Measurements from ENCODE around the gene GRIK4.
A peak's percentile ranks its signal among the peaks of the same experiment; 100 is the strongest.
"Not testable (repeated sequence)": the region's sequence is repeated elsewhere in the genome, so short reads cannot be mapped to it uniquely, and the experiment has no call there.

GRIK4 gene

DNA sequence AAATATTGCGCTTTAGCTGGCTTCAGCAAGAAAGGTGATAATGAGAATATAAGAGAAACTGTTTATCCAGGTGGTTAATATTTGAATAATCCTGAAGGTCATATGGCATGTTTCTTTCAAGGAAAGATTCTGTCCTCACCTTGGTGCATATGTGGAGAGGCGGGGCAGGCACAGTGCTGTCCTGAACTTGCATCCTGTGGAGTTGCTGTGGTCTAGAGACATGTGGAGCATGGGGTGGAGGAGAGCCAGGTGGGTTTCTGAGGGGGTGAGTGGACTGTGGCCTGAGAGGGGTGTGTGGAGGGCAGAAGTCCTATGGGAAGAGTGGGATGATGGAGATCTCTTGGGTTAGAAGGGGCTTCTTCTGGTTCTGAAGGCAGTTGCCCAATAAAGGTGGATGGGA, 65.5 kb downstream of the GRIK4 start:
- no peak for DNase-seq

DNA sequence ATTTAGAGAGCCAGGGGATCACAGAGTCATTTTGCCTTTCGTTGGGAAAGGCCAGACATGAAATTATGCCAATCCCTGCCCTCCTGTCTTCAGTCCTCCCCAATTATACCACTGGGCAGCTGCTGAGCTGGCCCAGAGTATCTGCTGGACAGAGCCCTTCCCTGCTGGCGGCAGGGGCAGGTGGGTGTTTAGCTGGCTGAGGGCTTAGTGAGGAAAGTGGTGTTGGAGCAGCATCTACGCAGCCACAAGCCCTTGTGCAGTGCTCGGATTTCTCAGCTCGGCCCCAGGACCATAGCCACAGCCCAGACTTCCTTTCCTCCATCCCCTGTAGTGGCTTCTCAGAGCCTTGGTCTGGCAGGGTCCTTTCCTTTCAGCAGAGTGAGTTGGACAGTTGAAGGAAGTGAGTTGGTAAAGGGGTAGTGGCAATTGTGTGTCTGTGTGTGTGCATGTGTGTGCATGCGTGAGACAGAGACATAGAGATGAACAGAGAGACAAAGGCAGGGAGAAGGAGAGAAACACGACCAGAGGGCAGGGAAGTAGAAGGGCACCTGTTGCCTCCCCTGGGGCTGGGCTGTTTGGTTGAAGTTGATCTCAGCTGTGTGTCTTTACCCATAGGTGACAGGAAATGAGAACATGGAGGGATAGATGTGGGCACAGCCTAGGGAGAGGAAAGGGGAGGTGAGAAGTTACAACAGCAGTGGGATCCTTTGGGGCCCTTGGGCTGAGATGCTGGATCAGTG, 66.2 kb downstream of the GRIK4 start:
- DNase-seq = no peak

DNA sequence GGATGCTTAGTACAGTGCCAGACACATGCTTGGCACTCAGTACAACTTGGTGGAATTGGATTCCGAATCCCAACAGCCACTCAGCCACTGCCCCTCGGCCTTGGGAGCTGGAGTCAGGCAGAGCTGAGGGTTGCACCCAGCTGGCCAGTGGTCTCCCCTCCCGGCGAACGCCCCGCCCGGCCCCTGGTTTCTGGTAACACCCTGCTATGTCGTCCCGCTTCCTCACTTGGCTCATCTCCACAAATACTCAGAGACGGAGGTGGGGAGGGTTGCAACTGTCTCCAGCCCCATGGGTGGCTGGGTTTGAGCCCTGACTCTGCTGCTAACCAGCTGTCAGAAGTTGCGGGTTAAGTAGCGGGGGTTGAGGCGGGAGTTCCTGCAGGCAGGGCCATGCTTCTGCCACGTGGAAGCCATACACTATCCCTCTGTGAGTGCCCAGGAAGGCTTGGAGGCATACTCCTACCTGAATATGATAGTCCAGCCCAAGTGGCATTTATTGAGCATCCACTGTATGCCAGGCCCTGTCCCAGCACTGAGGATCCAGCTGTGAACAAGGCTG, 67.1 kb downstream of the GRIK4 start:
- DNase-seq = no peak

DNA sequence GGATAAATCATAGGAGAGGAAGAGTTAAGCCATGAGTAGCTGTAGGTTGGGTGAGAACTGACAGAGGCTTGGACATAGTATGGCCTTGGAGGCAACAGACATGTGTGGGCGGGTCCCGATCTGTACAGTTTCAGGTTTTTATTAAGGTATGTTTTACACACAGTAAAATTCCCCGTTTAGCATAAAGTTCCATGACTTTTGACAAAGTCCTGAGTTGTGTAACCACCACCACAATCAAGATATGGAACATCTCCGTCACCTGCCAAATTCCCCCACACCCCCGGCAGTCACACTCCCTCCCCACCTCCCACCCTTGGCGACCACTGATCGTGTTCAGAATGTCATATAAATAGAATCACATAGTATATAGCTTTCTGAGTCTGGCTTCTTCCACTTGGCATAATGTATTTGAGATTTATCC, 68.1 kb downstream of the GRIK4 start:
- DNase-seq = no peak

DNA sequence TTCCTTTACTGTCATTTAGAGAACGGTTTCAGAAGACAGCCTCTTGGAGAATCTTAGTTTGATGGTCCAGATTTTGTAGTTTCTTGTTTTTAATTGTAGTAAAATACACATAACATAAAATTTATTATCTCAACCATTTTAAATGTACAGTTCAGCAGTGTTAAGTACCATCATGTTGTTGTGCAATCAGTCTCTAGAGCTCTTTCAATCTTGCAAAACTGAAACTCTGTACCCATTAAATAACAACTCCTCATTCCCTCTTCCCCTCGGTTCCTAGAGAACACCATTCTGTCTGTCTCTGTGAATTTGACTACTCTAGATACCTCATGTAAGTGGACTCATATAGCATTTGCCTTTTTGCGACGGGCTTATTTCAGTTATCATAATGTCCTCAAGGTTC, 69.8 kb downstream of the GRIK4 start:
- no peak for DNase-seq

DNA sequence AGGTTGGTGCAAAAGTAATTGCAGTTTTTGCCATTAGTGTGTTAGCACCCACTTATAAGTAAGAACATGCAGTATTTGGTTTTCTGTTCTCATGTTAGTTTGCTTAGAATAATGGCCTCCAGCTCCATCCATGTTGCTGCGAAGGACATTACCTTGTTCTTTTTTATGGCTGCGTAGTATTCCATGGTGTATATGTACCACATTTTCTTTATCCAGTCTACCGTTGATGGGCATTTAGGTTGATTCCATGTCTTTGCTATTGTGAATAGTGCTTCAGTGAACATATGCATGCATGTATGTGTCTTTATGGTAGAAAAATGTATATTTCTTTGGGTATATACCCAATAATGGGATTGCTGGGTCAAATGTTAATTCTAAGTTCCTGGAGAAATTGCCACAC, 71.0 kb downstream of the GRIK4 start:
- not testable (repeated sequence) for DNase-seq

DNA sequence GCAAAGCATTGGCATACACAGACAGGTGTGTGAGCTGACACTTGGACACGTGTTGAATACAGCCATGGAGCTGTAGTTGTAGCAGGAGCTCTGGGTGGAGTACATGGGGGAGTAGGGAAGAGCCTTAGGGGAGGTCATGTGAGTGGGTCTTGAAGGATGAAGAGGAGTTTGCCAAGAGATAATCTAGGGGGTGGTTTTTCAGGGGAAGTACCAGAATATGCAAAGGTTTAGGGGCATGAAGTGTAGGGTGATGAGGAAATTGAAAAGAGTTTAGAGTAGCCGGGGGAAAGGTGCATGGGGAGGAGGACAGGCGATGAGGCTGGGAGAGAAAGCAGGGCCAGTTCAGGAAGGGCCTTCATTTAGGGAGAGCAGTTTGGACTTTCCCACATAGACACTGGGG, 74.5 kb downstream of the GRIK4 start:
- DNase-seq = no peak

DNA sequence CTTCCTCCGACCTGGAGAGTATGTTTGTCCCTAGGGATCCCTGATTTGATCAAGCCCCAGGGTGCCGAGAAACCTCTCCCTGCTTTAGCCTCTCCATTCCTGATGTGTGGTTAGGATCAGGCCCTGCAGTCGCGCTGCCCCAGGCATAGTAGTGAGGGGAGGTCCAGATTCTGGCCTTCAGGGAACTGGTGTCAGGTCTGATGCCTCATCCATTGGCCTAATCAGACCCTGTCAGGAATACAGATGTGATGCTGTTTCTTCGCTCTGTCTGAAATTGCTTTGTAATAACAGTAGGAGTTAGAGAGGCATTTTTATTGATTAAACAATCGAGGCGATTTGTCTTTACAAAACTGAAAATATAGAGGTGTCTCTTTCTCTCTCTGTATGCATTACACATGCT, 75.2 kb downstream of the GRIK4 start:
- DNase-seq = no peak

DNA sequence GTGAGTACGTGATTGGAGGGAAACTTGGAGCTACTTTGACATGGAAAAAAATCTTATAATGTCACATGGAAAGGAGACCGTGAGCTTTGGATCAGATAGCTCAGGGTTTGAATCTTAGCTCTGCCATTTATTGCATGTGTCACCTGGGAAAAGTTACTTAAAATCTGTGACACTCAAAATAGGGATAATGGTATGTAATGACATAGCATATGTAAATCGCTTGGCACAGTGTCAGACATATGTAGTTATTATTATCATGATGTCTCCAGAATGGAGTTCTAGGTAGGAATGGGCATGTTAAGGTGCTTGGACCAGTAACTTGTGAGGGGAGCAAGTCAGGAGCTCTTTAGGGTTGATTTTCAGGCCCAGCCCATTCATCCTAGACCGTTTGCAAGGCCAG, 75.8 kb downstream of the GRIK4 start:
- DNase-seq = no peak

DNA sequence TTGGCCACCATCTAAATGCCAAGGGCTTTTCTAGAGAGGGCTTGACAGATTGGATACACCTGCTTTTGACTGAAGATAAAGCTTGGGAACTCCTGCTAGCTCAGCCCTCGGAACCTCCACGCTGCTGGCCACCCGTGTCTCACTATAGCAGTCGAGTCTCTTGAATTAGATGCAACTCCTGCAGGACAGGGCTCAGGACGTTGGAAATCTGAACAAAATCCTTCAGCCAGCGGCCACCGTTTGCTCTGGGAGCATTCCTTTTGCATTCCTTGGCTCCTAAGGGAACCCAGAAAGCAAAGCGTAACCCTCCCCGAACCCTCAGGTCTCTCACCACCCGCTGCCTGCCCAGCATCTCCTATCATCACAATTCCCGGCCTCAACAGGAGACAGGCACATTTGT, 77.8 kb downstream of the GRIK4 start:
- no peak for DNase-seq

DNA sequence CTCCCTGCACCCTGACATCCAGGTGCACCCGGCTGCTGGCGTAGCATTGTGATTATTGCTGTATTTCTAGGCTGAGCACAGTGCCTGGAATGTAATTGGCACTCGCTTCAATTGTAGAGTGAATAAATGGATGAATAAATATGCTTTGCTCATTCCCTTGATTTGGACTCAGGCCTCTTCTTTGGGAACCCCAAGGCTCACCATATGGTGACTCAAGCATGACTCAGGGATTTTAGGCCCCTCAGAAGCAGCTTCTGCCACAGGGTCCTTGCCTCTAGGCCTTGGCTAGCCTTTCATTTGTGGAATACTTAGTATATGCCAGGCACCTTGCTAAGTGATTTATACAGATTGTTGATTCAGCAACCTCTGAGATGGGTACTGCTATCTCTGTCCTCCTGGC, 78.9 kb downstream of the GRIK4 start:
- no peak for DNase-seq

DNA sequence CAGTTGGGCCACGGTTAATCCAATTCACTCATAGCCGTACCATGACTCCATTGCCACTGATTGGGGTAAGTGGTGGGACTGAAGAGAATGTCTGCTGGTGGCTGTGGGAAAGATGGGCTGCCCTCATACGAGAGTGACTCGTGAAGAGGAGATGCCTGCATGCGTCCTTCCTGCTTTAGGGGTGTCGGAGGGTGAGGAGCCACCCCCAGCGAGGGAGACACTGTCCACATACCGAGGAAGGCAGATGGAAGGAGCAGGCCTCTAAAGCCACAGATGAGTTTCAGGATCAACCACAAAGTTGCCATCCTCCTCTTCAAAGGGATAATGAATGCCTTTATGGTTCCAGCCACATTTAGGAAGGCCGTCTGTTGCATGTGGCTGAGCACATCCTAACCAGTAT, 83.2 kb downstream of the GRIK4 start:
- DNase-seq = no peak

DNA sequence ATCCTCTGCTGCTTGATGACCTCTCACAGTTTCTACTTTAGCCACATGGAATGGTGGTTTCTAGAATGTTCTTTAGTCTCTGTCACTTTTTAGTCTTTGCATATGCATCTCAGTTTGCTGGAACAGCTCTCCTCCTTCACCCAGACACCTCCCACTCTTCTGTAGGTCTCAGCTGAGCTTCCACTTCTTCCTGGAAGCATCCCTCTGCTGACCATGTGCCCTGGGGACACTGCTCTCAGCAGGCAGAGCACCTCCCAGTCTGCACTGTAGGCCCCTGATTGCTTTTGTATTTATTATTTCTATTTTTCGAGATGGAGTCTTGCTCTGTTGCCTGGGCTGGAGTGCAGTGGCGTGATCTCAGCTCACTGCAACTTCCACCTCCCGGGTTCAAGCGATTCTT, 84.0 kb downstream of the GRIK4 start:
- no peak for DNase-seq

DNA sequence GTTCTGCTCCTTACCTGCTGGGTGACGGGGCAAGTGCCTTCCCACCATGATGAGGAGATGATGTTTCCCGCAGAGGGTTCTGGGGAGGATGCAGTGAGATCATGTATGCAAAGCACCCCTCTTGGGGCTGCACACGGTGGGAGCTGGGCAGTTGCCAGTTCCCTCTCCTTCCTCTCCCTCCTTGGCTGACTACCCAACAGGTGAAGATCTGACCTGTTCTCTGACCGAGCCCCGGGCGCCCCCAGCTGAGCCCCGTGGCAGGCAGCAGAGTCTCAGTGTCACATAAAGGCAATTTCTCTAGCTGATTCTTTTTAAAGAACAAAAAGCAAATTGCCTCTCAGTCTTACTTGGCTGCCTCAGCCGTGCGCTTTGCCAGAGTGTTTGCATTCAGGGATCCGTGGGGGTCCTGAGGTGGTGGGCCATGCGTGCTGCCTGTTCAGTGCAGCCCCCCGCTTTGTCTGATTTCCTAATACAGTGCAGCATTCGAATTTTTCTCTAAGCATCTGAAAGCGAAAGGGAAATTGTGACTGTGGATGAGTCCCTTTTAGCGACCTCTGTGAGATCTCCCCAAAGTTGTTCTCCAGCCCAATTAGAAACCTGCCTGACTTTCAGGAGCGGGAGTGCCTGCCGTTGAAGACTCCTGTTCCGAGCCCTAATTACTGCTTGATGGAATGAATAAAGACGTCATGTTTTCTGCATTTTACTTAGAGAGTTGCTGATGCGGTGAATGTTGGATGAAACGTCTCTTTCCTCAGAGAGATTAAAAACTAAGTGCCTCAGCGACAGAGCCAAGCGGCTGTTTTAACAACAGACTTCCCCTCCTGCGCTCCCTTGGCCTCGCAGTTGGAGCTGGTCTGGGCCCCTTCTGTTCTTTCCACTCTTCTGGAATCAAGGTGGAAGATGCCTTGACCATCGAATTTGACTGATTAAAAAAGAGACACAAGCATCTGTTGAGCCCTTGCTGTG, 86.0 kb downstream of the GRIK4 start:
- no peak for DNase-seq

DNA sequence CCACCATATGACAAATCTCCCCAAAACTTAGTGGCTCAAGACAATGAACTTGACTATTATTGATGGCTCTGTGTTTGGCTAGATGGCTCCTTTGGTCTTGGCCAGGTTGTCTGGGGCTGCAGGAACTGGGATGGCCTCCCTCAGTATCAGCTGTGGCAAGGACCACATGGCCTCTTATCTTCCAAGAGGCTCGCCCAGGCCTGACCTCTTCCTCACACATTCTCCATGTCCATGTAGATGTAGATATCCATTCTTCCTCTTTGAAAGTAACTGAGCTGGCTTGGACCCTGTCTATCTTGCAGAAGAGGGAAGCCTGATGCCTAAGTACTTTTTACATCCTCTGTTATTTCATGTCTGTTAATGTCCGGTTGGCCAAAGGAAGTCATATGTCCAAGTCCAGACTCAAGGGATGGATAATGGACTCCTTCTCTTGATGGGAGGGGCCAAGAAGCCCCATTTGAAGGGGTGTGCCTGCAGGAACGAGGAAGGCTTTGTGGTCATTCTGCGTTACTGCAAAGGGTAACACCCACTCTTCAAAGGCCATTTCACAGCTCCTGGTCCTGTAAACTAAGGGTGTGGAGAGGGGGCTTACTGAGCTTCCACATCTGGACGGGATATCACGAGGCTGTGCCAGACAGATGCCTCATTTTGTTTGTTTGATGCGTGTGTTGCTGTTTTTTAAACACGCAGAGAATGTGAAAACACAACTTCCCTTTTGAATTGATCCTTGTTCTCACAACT, 87.1 kb downstream of the GRIK4 start:
- no peak for DNase-seq

DNA sequence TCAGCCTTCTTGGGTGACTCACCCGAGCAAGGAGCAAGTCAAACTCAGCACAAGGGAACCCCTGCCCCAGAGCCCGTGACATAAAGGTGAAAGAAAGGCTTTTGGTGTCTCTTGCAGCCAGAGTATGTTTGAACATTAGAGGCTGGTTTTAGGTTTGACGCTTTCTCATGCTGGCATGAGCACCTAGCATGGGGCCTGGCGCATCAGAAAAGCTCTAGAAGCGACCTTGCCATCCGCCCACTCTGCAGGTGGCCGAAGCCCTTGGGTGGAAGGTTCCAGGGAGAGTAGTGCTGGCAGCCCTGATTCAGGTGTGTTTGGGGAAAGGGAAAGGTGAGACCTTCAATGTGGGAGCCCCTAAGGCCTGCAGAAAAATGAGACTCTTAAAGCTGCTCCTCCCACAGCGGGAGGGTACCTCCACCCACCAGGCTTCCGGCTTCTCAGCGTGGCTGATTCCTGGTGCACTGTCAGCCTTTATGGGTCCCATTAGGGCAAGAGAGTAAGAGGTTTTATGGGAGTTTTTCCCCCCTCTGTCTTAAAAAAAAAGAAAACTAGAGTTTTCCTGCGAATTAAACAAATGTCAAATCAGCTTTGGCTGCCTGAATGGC, 88.4 kb downstream of the GRIK4 start:
- no peak for DNase-seq

DNA sequence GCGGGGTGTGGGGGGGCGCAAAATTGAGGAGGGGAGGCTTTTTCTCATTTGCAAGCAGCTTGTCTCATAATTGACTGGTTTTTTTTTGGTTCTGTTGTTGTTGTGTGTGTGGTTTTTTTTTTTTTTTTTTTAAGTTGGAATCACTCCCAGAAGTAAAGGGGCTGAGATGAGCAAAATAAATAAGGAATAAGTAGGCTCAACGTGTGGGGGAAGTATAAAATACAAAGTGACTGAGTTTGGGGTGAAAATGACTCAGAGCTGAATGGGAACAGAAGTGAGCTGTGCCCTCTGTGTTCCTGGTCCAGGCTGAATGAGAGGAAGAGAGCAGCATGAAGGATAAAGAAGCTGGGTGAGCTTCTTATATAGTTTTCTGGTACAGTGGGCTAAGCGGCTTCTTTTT, 90.0 kb downstream of the GRIK4 start:
- peak; percentile 39 for DNase-seq

DNA sequence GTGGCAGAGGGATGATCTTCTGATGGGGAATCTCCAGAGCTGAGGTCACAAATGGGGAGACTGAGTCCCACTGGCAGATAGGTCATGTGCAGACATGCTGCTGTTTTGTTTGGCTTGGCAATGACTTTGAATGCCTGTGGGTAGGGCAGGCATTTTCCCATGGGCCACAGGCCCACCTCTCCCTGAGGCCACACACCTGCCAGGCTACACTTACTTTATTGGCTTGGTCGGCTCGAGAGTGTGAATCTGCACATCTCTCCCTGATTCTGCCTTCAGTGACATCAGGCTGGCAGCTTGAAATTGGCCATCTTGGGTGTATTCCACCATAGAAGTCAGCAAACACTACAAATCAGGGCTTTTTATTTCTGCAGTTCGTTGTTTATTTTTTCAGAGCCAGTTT, 91.5 kb downstream of the GRIK4 start:
- no peak for DNase-seq

DNA sequence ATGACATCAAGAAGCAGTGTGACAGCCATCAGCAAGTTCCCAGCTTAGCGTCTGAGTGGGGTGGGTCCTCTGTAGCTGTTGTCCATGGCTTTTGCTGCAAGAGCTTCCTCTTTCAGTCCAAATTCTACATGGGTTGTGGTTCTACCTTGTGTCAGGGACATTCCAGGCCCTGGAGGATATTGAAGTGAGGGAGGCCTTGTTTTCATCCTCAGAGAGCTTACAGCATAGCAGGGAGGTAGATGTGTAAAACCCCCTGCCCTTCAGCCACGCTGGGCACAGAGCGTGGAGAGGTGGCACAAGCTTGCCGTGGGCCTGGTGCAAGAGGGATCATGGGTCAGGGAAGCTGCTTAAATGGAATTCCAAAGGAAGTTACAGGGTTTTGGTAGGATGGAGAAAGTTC, 93.9 kb downstream of the GRIK4 start:
- no peak for DNase-seq

DNA sequence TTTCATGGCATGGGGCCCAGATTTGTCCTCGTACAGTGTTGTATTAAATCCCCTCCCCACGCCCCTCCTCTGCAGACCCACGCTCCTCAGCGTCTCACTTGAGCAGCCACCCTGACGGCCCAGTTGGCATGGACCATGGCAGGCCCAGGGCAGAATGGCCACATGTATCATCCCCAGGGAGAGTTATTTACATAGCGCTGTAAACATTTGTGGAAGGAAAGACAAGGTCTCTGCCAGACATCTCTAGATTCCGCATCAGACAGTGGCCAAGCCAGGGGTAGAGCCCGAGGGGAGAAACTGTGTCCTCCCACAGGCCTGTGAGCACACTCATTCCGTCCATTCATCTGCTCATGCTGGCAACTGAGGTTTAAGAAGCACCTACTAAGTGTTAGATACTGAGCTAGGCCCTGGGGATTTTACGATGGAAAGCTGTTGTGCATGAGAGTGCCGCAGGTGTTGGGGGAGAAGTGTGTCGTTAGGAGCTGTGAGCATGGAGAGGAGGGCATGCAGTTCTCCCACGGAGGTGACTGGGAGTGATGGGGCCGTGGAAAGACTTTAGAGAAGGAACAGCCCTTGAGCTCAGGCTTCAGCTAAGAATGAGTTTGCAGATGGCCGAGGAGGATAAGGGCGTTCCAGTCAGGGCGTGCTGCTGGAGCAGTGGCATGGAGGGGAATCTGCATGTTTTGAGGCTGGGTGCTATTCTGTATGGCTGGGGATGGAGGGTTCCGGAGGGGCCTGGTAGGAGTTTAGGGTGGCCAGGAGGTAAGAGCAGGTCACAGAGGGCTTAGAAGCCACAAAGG, 94.9 kb downstream of the GRIK4 start:
- DNase-seq = no peak

DNA sequence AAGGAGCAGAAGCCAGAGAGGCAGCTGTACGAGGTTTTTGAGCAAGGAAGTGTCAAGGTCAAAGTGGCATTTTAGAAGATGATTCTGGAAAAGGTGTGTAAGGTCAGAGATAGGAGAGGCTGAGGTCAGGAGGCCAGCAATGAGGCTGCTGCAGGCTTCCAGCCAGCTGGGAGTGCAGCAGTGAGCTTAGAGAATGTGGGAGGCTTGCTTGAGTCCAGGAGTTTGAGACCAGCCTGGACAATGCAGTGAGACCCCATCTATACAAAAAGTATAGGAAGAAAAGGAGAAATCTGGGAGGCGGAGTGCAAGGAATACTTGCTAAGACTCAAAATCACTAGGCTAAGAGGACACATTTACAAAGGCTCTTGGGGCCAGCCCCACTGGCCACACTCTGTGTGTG, 96.5 kb downstream of the GRIK4 start:
- no peak for DNase-seq

DNA sequence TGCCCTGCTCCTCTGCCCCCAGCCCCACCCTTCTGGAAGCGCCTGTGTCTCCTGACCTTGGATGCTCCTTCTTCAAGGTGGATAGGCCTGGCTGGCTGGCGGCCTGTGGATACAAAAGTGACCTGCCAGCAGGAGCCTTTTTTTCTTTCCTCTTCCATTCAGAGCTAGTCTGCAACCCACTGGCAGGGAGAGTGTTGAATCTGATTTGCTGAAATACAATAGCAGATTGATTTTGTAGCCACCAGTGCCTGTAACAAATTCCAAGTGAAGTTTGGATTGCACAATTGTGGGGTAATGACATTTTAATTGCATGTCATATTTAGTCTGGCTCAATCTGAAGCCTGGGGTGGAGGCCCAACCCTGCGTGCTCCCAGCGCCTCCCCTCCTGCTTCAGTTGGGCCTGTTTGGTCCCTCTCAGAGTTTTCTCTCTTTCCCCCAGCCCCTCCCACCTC, 97.2 kb downstream of the GRIK4 start:
- no peak for DNase-seq

Measured in DMS79 (cell line).